Uterus (tissue), 4 donors: ENCODE data around the gene CDRT15L2. TPM values are rescaled to one million over a fixed set of nuclear protein-coding genes. Genes with fewer than 3 reads are reported as not detected.
"Not testable (repeated sequence)": the region's sequence is repeated elsewhere in the genome, so short reads cannot be mapped to it uniquely, and the experiment has no call there.

ENCODE experiments used
- DNase-seq, 2 donors: peaks; one replicate each; pipeline ENCODE4 v3.0.0-alpha.2; 2019 to 2020
- H3K27ac ChIP-seq, 2 donors: fragments of 200-600 bp; sonication (generic); 1 replicate in 1 of 2; 2 replicates in 1 of 2; pipeline ENCODE4 v1.5.1; 2016 to 2018
- H3K27me3 ChIP-seq, 2 donors: fragments of 200-600 bp; sonication (generic); one replicate each; pipeline ENCODE4 v1.5.1; 2018 to 2019; ENCODE audit warnings: control low read depth in 1 of 2
- H3K36me3 ChIP-seq, 2 donors: fragments of 200-600 bp; sonication (generic); one replicate each; pipeline ENCODE4 v1.5.1; 2019; ENCODE audit warnings: control low read depth in 1 of 2
- H3K4me1 ChIP-seq, 2 donors: fragments of 200-600 bp; sonication (generic); one replicate each; pipeline ENCODE4 v1.5.1; 2018 to 2019; ENCODE audit warnings: control low read depth in 1 of 2
- H3K4me3 ChIP-seq, 2 donors: fragments of 200-600 bp; sonication (generic); 1 replicate in 1 of 2; 2 replicates in 1 of 2; pipeline ENCODE4 v1.5.1; 2018 to 2019; ENCODE audit warnings: mild to moderate bottlenecking in 1 of 2
- H3K9me3 ChIP-seq, 2 donors: fragments of 200-600 bp; sonication (generic); one replicate each; pipeline ENCODE4 v1.5.1; 2019; ENCODE audit warnings: control low read depth in 1 of 2
- intact Hi-C: fragments of 100-400 bp; cut with DNase I; formaldehyde crosslinking; loops from one replicate; pipeline ENCODE4 v1.15.1; 2023; ENCODE audit warnings: low total_unique reads
- total RNA-seq, 4 donors: library from RNA; depleted of rRNA in 3 of 4; stranded (reverse); fragments of >200 nt in 3 of 4; gene quantifications; one replicate each; pipeline versions ENCODE4 v1.1.0 to v1.2.4, GENCODE V29; 2014 to 2023
- donor health status: DM: yes; HTN: yes; CAD: no.

The CDRT15L2 gene
- not detected for total RNA-seq

- intact Hi-C loops, DNase-seq, H3K27ac ChIP-seq, H3K27me3 ChIP-seq, H3K4me1 ChIP-seq, H3K9me3 ChIP-seq, H3K36me3 ChIP-seq, H3K4me3 ChIP-seq: not testable (repeated sequence)
Observed at GRCh38 chr17:20579424-20579823, at the start of gene CDRT15L2. CDRT15L2 (plus strand) TSS chr17:20579724; CDS start chr17:20579744, 20 bp downstream.

- H3K27ac ChIP-seq, DNase-seq, H3K27me3 ChIP-seq, intact Hi-C loops, H3K4me3 ChIP-seq, H3K4me1 ChIP-seq, H3K9me3 ChIP-seq, H3K36me3 ChIP-seq: not testable (repeated sequence)
Observed at GRCh38 chr17:20530104-20530503, 49.4 kb upstream of the CDRT15L2 start.

DNA sequence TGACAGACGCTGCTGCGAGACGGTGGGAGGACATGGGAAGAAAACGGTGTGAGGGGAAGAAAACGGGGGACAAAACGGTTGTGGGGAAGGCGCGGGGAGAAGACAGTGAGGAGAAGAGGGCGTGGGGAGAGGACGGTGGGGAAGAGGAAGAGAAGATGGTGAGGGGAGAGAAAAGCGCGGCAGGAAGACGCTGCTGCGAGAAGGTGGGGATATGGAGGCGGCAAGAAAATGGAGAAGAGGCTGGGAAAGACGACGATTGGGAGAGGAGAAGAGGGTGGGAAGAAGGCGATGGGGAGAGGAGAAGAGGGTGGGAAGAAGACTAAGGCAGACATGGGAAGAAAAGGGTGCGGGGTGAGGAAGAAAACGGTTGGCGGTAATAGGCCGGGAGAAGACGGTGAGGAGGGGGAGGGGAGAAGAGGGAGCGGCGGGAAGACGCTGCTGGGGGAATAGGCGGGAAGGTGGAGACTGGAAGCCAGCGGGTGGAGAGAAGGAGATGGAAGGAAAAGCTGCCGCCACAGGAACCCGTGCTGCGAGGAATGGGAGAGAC, 46.9 kb upstream of the CDRT15L2 start:
- H3K4me1 ChIP-seq, H3K9me3 ChIP-seq, H3K36me3 ChIP-seq, H3K27me3 ChIP-seq, intact Hi-C loops: not testable (repeated sequence)
- DNase-seq: peak; percentile 34 to 51
- H3K27ac ChIP-seq: peak overlapping the region in 1 of 2 donors; percentile 80
- peak overlapping the region in 1 of 2 donors; percentile 34 for H3K4me3 ChIP-seq

DNA sequence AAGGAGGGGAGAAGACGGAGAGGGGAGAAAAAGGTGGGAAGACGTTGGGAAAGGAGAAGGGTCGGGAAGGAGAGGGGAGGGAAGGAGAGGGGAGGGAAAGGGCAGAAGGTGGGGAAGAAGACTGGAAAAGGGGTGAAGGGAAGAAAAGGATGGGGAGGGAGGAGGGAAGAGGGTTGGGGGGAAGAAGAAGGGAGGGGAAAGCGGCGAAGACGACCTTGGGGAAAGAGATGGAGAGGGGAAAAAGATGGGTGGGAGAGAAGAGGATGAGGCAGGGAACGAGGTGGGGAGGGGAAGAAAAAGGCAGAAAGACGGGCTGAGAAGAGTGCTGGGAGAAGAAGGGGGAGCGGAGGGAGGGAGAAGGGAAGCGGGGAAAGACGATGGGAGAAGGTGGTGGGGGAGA, 46.3 kb upstream of the CDRT15L2 start:
- peak overlapping the region; percentile 6 to 34 for H3K4me3 ChIP-seq
- intact Hi-C loops: not testable (repeated sequence)
- H3K27ac ChIP-seq: peak overlapping the region; percentile 61 to 80

DNA sequence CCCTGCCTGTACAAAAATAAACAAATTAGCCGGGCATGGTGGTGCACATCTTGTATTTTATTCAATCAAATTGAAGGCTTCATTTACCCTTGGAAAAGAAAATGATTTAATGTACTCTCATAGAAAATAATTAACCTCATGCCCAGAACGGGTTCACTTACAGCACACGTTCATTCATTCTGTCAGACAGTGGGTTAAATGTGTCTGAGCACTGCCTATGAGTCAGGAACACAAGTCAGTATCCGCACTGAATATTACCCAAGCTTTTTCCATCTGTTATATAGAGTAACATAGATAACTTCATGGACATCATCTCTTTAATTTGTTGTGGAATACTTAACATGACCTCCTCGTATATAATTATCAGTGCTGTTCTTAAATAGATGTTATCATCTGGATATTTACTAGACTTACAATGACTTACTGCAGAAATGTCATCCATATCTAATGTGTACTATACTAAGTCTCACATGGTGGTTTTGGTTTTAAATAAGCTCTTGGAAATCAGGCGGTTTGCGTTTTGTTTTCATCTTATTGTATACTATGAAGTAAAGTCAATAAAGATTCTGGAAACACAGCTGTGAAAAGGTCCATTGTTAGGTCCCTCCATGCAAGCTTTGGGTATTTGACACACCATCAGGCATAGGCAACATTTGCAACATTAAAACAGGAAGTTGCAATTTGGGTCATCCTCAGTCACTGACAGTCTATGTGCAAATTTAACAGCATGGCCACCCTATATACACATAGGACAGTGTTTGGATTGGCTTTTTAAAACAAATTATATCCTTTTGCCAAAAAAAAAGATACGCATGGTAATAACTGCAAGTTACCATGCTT, 44.6 kb upstream of the CDRT15L2 start:
- H3K9me3 ChIP-seq, H3K27me3 ChIP-seq, H3K27ac ChIP-seq, intact Hi-C loops, H3K4me3 ChIP-seq, H3K4me1 ChIP-seq, DNase-seq, H3K36me3 ChIP-seq: not testable (repeated sequence)

More for the DNA sequence above, 46.3 kb upstream of the CDRT15L2 start:
- not testable (repeated sequence) for H3K27me3 ChIP-seq, H3K4me1 ChIP-seq, H3K36me3 ChIP-seq, DNase-seq, H3K9me3 ChIP-seq

DNA sequence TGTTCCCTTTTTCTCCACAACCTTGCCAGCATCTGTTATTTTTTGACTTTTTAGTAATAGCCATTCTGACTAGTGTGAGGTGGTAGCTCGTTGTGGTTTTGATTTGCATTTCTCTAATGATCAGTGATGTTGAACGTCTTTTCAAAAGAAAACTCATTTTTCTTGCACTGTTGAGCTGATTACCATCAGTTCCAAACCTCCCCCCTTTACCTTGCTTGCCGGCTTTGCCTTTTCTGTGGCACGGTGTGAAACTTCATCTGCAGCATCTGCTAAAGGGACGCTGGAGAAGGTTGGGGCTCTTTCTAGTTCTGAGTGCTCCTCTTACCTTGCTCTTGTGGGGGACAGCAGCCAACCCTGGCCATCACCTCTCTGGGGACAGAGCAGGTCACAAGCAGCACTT, 39.1 kb upstream of the CDRT15L2 start:
- H3K36me3 ChIP-seq, H3K27me3 ChIP-seq, DNase-seq, H3K9me3 ChIP-seq, intact Hi-C loops, H3K4me3 ChIP-seq, H3K27ac ChIP-seq, H3K4me1 ChIP-seq: not testable (repeated sequence)

GRCh38 chr17:20540865-20541264, 38.7 kb upstream of the CDRT15L2 start:
- DNase-seq, H3K9me3 ChIP-seq, H3K27me3 ChIP-seq, H3K4me3 ChIP-seq, H3K4me1 ChIP-seq, H3K36me3 ChIP-seq, H3K27ac ChIP-seq, intact Hi-C loops: not testable (repeated sequence)

DNA sequence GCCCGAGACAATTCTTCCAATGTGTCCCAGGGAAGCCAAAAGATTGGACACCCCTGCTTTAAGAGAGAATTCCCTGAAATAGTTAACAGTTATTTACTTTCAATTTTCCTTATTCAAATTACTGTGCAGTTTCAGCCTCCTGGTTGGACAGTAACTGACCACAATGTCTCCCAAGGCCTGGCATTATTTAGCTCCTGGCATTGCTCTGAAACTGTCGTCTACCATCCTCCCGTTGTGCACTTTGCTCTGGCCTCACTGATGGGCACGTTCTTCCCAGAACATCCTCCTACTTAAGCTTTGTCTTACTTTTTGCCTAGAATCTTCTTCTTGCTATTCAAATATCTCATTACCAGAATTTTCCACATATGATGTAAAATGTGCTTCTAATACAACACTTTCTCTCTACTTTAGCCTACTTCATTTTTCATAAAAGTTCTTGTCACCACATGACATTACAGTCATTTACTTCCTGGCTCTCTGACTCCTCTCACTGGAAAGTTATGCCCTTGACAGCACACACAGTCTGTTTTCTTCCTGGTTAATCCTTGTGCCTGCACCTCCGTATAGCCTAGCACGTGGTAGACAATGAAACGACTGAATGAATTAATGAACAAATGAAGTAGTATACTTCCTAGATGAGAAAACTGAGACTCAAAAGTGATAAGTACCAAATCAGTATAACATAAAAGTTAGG, 37.5 kb upstream of the CDRT15L2 start:
- H3K27ac ChIP-seq, H3K27me3 ChIP-seq, H3K4me3 ChIP-seq, DNase-seq, H3K9me3 ChIP-seq, H3K4me1 ChIP-seq, intact Hi-C loops, H3K36me3 ChIP-seq: not testable (repeated sequence)

- H3K36me3 ChIP-seq, H3K27ac ChIP-seq, H3K4me1 ChIP-seq, DNase-seq, H3K4me3 ChIP-seq, H3K27me3 ChIP-seq, intact Hi-C loops, H3K9me3 ChIP-seq: not testable (repeated sequence)
Observed at GRCh38 chr17:20547923-20548322, 31.6 kb upstream of the CDRT15L2 start.

DNA sequence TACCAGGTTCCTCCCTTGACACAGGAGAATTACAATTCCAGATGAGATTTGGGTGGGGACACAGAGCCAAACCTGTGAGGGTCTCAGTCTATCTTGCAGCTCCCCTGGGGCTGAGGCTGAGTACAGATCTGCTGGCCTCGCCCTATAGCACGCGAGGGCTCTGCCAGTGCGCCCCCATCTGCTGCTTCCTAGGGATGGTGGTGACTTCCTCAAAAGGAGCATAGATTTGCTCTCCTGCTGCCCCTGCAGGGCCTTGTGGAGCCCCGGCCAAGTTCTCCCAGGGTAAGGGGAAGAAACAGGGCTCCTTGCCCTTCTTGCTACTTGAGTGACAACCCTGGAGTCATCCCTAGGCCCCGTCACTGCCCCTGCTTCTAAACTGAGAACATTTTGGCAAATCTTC, 26.6 kb upstream of the CDRT15L2 start:
- H3K36me3 ChIP-seq, H3K27me3 ChIP-seq, H3K27ac ChIP-seq, H3K4me1 ChIP-seq, H3K9me3 ChIP-seq, H3K4me3 ChIP-seq, DNase-seq, intact Hi-C loops: not testable (repeated sequence)

DNA sequence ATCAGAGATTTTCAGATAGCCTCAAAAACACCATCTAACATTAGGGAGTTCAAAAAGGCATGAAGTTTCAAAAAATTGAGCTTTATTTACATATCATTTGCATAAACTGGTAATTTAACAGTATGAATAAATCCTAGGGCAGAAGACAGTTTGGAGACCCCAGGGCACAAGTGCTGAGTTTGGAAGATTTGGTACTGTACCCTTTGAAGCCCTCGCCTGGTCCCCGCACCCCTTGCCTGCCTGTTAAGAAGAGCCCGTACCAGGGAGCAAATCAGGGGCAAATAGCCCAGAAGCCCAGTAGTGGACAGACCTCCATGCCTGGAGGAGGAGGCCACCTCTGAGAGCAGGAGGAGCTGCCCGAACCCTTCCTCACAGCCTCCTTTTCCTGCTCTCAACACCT, 24.8 kb upstream of the CDRT15L2 start:
- DNase-seq, intact Hi-C loops, H3K4me1 ChIP-seq, H3K36me3 ChIP-seq, H3K9me3 ChIP-seq, H3K4me3 ChIP-seq, H3K27ac ChIP-seq, H3K27me3 ChIP-seq: not testable (repeated sequence)

DNA sequence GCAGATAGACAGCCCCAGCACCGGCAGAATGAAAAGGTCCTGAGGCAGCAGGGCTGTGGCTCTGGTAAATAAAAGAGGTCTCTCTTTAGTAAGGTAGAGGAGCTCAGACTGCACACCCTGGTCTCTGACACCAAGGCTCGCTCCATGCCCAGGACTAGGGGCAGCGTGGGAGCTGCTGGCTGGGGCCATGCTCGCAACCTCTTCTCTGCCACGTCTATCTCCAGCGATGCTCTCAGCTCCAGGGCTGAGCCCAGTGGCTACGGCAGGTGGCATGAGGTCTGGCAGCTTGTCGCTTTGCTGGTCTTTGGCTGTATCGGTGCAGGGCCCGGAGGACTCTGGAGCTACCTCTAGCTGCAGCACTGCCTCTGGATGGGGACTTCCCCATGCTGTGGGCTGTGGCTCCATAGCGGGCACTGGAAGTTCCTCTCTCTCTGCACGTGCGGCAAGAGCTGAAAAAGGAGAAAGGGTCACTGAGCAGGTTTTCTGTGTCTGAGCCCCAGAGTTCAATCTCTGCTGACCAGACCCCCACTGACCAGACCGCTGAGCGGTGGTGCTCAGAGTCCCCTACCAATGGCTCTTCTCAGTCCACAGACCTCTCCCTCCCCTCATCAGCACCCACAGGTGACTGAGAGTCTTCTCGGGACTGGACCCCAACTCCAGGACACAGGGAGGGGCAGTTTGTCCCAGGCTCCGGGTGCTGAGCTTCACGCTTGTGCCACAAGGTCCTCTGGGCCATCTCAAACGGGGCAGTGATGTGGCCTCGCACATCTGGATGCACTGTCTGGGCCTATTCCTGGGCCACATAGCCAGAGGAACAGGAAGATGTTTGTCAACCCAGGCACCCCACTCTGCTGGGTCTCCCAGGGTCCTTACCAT, 24.2 kb upstream of the CDRT15L2 start:
- H3K9me3 ChIP-seq, intact Hi-C loops, H3K36me3 ChIP-seq, H3K27ac ChIP-seq, H3K27me3 ChIP-seq, H3K4me3 ChIP-seq, DNase-seq, H3K4me1 ChIP-seq: not testable (repeated sequence)

DNA sequence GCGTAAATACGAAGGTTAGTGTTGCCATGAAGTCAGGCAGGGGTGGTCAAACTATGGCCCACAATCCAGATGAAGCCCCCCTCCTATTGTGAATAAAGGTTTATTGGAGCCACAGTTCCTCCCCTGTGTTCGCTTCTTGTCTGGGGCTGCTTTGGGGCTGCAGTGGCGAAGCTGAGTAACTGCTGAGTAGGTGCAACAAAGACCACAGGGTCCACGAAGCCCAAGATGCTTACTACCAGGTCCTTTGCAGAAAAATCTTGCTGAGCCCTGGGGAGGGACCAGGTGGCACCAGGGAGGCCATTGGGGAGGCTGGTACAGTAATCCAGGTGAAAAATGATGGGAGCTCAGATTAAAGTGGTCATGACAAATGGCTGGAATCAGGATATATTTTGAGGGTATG, 21.4 kb upstream of the CDRT15L2 start:
- intact Hi-C loops, H3K36me3 ChIP-seq, H3K27ac ChIP-seq, H3K9me3 ChIP-seq, H3K27me3 ChIP-seq, H3K4me3 ChIP-seq, DNase-seq, H3K4me1 ChIP-seq: not testable (repeated sequence)
